Endodermal cell (in vitro differentiated cells): Measurements from ENCODE around the gene ICAM4. TPM values are rescaled to one million over a fixed set of nuclear protein-coding genes. Genes with fewer than 3 reads are reported as not detected.

Source experiments
- DNase-seq: peaks from one replicate; pipeline ENCODE4 v3.0.0-alpha.2; 2017
- H3K27ac ChIP-seq: 2 replicates; pipeline ENCODE4 v1.5.1; 2013; ENCODE audit warnings: mild to moderate bottlenecking, low read depth, low read length, moderate library complexity
- H3K27me3 ChIP-seq: 2 replicates; pipeline ENCODE4 v1.6.1; 2013; ENCODE audit warnings: mild to moderate bottlenecking, low read length, moderate library complexity; ENCODE audit not compliant: insufficient read depth, control insufficient read depth, poor library complexity, severe bottlenecking
- H3K36me3 ChIP-seq: 2 replicates; pipeline ENCODE4 v1.7.0; 2013; ENCODE audit warnings: mild to moderate bottlenecking, low read length, moderate library complexity; ENCODE audit not compliant: control insufficient read depth, insufficient read depth
- H3K4me1 ChIP-seq: one replicate; pipeline ENCODE4 v1.7.0; 2013; ENCODE audit warnings: low read length; ENCODE audit not compliant: control insufficient read depth, insufficient read depth
- H3K4me3 ChIP-seq: 2 replicates; pipeline ENCODE4 v1.5.1; 2013; ENCODE audit warnings: mild to moderate bottlenecking, low read length, moderate library complexity
- H3K9ac ChIP-seq: 2 replicates; pipeline ENCODE4 v1.6.1; 2013; ENCODE audit warnings: mild to moderate bottlenecking, low read length, moderate library complexity; ENCODE audit not compliant: poor library complexity, severe bottlenecking; ENCODE audit errors: extremely low read depth
- H3K9me3 ChIP-seq: 2 replicates; pipeline ENCODE4 v1.6.1; 2013; ENCODE audit warnings: mild to moderate bottlenecking, low read length, moderate library complexity; ENCODE audit not compliant: control insufficient read depth
- H3K27ac Mint-ChIP-seq: 2 replicates; pipeline ENCODE4 v1.8.0; 2020; ENCODE audit warnings: mixed read lengths
- H3K27me3 Mint-ChIP-seq: 2 replicates; pipeline ENCODE4 v1.8.0; 2021; ENCODE audit warnings: mild to moderate bottlenecking, mixed read lengths; ENCODE audit not compliant: insufficient read depth
- H3K36me3 Mint-ChIP-seq: 2 replicates; pipeline ENCODE4 v1.8.0; 2020; ENCODE audit warnings: low read depth, mixed read lengths
- H3K4me1 Mint-ChIP-seq: 2 replicates; pipeline ENCODE4 v1.8.0; 2020; ENCODE audit warnings: mixed read lengths
- H3K4me3 Mint-ChIP-seq: 2 replicates; pipeline ENCODE4 v1.8.0; 2020; ENCODE audit warnings: mild to moderate bottlenecking, moderate library complexity, mixed read lengths
- H3K9me3 Mint-ChIP-seq: 2 replicates; pipeline ENCODE4 v1.8.0; 2020; ENCODE audit warnings: mild to moderate bottlenecking, mixed read lengths
- WGBS, 2 experiments: methylation state at CpG; one replicate each; pipeline versions ENCODE4 v1.1.5 to v1.1.7; 2013; ENCODE audit warnings: missing lambda C conversion rate in 2 of 2, mixed read lengths in 1 of 2; ENCODE audit not compliant: insufficient coverage in 1 of 2, insufficient read length in 1 of 2; 5-methylcytosine and 5-hydroxymethylcytosine counted together
- total RNA-seq, 2 donors: library from RNA; stranded (reverse); fragmentation: NEBNext Ultra II Directional in 1 of 2; extraction: Animal tissue kit (Norgen Biotek cat#: 25700) in 1 of 2; gene quantifications; 2 replicates in 1 of 2; 3 replicates in 1 of 2; pipeline ENCODE4 v1.2.1, GENCODE V29; 2021
- TF ChIP-seq, protein P1 (sequence below): fragments of 200-600 bp; sonication (generic); conservative IDR thresholded peaks from 2 replicates; pipeline ENCODE4 v1.5.0; 2021; ENCODE audit warnings: antibody characterized with exemption, mild to moderate bottlenecking

Gene ICAM4
- total RNA-seq, 2 donors from 2014 or later: 0.44 TPM; not detected in 1

DNA sequence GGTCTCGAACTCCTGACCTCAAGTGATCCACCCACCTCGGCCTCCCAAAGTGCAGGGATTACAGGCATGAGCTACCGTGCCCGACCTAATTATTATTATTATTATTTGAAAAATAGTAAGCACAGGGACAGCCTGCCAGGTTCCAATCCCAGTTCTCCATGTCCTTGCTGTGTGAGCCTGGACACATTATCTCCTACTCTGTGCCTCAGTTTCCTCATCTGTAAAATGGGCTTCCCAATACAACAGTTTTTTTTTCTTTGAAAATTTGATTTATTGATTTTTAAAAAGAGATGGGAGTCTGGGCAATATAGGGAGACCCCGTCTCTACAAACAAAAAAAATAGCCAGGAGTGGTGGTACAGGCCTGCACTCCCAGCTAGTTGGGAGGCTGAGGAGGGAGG is 19.6 kb downstream of the ICAM4 start:
- Mint-ChIP-seq H3K36me3 (peaks cover 15% of the 10 kb centered on the region), H3K4me1 (no peaks in the 10 kb centered on the region), H3K4me3 (no peak overlapping the region), H3K9me3 (no peaks in the 10 kb centered on the region), H3K27me3 (peaks cover 10% of the 10 kb centered on the region), H3K27ac (no peak overlapping the region)
- no peaks in the 10 kb centered on the region for H3K27me3 ChIP-seq
- TF ChIP-seq, protein P1, sequence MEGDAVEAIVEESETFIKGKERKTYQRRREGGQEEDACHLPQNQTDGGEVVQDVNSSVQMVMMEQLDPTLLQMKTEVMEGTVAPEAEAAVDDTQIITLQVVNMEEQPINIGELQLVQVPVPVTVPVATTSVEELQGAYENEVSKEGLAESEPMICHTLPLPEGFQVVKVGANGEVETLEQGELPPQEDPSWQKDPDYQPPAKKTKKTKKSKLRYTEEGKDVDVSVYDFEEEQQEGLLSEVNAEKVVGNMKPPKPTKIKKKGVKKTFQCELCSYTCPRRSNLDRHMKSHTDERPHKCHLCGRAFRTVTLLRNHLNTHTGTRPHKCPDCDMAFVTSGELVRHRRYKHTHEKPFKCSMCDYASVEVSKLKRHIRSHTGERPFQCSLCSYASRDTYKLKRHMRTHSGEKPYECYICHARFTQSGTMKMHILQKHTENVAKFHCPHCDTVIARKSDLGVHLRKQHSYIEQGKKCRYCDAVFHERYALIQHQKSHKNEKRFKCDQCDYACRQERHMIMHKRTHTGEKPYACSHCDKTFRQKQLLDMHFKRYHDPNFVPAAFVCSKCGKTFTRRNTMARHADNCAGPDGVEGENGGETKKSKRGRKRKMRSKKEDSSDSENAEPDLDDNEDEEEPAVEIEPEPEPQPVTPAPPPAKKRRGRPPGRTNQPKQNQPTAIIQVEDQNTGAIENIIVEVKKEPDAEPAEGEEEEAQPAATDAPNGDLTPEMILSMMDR: no peak
- WGBS, 2 experiments: 100% methylated on average over 3 of the region's 5 CpGs; no CpG with 5 or more reads in 1 of the 2 experiments
- no peak overlapping the region for H3K27ac ChIP-seq
- no peak for DNase-seq
- H3K4me3 ChIP-seq: no peak overlapping the region
- H3K4me1 ChIP-seq: no peaks in the 10 kb centered on the region
- H3K9me3 ChIP-seq: no peaks in the 10 kb centered on the region
- H3K36me3 ChIP-seq: no peaks in the 10 kb centered on the region
- no peak overlapping the region for H3K9ac ChIP-seq

DNA sequence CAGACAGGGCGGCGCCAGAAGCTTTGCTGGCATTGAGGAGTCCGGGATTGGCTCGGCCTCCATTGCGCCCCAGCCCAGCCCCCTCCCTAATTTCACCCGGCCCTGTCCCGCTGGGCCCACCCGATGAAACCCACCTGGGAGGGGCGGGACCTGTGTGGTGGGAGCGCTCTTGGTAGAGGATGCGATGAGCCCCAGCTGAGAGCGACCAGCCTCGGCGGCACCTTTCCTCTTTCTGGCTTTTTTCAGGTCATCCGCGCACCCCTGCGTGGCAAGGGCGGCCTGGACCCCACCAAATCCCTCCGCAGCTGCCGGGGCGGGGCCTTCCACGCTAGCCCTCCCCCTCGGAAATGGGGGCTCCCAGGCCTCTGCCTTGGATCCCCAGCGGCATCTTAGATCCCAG is 22.7 kb downstream of the ICAM4 start, which contains the start of gene ZGLP1:
TSS of gene ZGLP1 (minus strand) at position 393 of the 400 bp plus-strand sequence.
- H3K27ac ChIP-seq: no peak within 1 kb of the TSS
- H3K9me3 ChIP-seq: no peaks in the 10 kb centered on the region
- Mint-ChIP-seq H3K27me3 (no peaks in the 10 kb centered on the region), H3K27ac (no peak within 1 kb of the TSS), H3K4me3 (no peak within 1 kb of the TSS), H3K9me3 (no peaks in the 10 kb centered on the region), H3K4me1 (peaks cover under 1% of the 10 kb centered on the region), H3K36me3 (peaks cover 18% of the 10 kb centered on the region)
- H3K36me3 ChIP-seq: peaks cover 10% of the 10 kb centered on the region
- TF ChIP-seq, protein P1: no peak
- H3K27me3 ChIP-seq: no peaks in the 10 kb centered on the region
- no peaks in the 10 kb centered on the region for H3K4me1 ChIP-seq
- no peak for DNase-seq
- no peak within 1 kb of the TSS for H3K4me3 ChIP-seq
- WGBS, 2 experiments: 93% methylated on average over 8 to 23 of the region's 24 CpGs
- H3K9ac ChIP-seq: no peak within 1 kb of the TSS

DNA sequence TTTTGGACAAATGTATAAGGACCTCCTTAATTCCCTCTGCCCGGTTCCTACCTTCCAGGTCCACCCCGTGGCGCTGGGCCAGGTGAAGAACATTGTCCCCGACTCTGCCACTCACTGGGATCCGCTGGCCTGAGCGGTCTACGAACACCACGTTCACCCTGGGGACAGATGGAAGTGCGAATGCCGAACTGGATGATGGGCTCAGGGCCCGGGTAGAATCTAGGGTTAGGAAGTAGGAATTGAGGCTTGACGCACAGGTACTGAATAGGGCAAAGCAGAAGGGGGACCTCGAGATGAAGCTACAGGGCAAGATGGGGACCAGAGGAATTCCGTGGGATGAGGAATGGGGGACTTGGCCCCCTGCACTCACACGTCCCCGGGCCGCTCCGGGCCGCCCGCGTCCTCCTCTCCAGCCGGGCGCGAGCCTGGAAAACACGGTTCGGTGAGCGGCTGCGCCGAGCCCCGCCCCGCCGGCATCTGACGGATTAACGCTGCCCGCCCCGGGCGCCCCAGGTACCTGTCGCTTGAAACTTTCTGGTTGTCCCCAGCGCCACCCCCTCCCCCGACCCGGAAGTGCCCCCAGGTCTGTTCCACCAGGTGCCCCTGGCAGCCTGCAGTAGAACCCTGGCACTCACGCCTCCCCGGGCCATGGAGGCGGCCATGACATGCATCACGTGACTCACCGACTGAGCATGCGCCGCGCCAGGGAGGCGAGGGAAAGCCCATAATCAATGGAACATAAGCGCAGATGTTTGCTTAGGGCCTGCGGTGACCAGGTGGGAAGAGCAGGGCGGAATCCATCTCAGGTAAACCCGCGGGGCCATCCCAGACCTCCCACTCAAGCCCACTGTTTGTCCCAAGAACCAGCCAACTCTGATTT is 28.8 kb downstream of the ICAM4 start, which contains the start of gene FDX2:
TSS of gene FDX2 (minus strand) at position 681 of the 880 bp plus-strand sequence. CDS start at position 662, 19 bp downstream.
- Histone ChIP-seq H3K9ac (peak within 1 kb of the TSS; percentile 71), H3K4me3 (peak within 1 kb of the TSS; percentile 93), H3K27ac (peak within 1 kb of the TSS; percentile 44), H3K36me3 (peaks cover 35% of the 10 kb centered on the region), H3K4me1 (no peaks in the 10 kb centered on the region), H3K9me3 (no peaks in the 10 kb centered on the region), H3K27me3 (no peaks in the 10 kb centered on the region)
- DNase-seq: peak; percentile 97
- peaks cover 25% of the 10 kb centered on the region for H3K36me3 Mint-ChIP-seq
- H3K27me3 Mint-ChIP-seq: no peaks in the 10 kb centered on the region
- 2 to 3% methylated on average over 30 to 55 of the region's 55 CpGs for WGBS, 2 experiments
- TF ChIP-seq, protein P1: no peak
- no peaks in the 10 kb centered on the region for H3K9me3 Mint-ChIP-seq
- peak within 1 kb of the TSS; percentile 79 for H3K4me3 Mint-ChIP-seq
- H3K4me1 Mint-ChIP-seq: peaks cover 14% of the 10 kb centered on the region
- H3K27ac Mint-ChIP-seq: peak within 1 kb of the TSS; percentile 93
